ENCODE measurements around the gene TAS2R1.
"Not testable (repeated sequence)": the region's sequence is repeated elsewhere in the genome, so short reads cannot be mapped to it uniquely, and the experiment has no call there.

Gene TAS2R1

GRCh38 chr5:9622971-9623421, 7.2 kb downstream of the TAS2R1 start:
- no peak for DNase-seq (ENCODE audit: low spot score)

- no peak for DNase-seq (ENCODE audit: low spot score)
These were observed 8.7 kb downstream of the TAS2R1 start for GRCh38 chr5:9621379-9621903.

- no peak for DNase-seq (ENCODE audit: low spot score)
These were observed 10.6 kb downstream of the TAS2R1 start for GRCh38 chr5:9619331-9620092.

GRCh38 chr5:9617739-9618504, 12.2 kb downstream of the TAS2R1 start:
- DNase-seq (ENCODE audit: low spot score) = no peak

- DNase-seq (ENCODE audit: low spot score) = no peak
These were observed 12.9 kb downstream of the TAS2R1 start for GRCh38 chr5:9617221-9617620.

GRCh38 chr5:9615331-9615730, 14.8 kb downstream of the TAS2R1 start:
- DNase-seq (ENCODE audit: low spot score) = no peak

GRCh38 chr5:9613360-9613759, 16.8 kb downstream of the TAS2R1 start:
- DNase-seq (ENCODE audit: low spot score) = no peak

GRCh38 chr5:9610969-9611368, 19.2 kb downstream of the TAS2R1 start:
- DNase-seq (ENCODE audit: low spot score) = no peak

- no peak for DNase-seq (ENCODE audit: low spot score)
These were observed 19.8 kb downstream of the TAS2R1 start for GRCh38 chr5:9610364-9610763.

GRCh38 chr5:9608093-9608492, 22.1 kb downstream of the TAS2R1 start:
- DNase-seq (ENCODE audit: low spot score) = no peak

GRCh38 chr5:9605041-9605838, 24.9 kb downstream of the TAS2R1 start:
- no peak for DNase-seq (ENCODE audit: low spot score)

GRCh38 chr5:9604416-9604815, 25.7 kb downstream of the TAS2R1 start:
- no peak for DNase-seq (ENCODE audit: low spot score)

- no peak for DNase-seq (ENCODE audit: low spot score)
These were observed 29.0 kb downstream of the TAS2R1 start for GRCh38 chr5:9601055-9601739.

- DNase-seq (ENCODE audit: low spot score) = no peak
These were observed 30.8 kb downstream of the TAS2R1 start for GRCh38 chr5:9599391-9599790.

GRCh38 chr5:9598329-9598728, 31.8 kb downstream of the TAS2R1 start:
- not testable (repeated sequence) for DNase-seq (ENCODE audit: low spot score)

GRCh38 chr5:9597322-9597721, 32.8 kb downstream of the TAS2R1 start:
- not testable (repeated sequence) for DNase-seq (ENCODE audit: low spot score)

GRCh38 chr5:9596824-9597223, 33.3 kb downstream of the TAS2R1 start:
- no peak for DNase-seq (ENCODE audit: low spot score)

- no peak for DNase-seq (ENCODE audit: low spot score)
These were observed 33.9 kb downstream of the TAS2R1 start for GRCh38 chr5:9596171-9596780.

- no peak for DNase-seq (ENCODE audit: low spot score)
These were observed 35.2 kb downstream of the TAS2R1 start for GRCh38 chr5:9594913-9595312.

GRCh38 chr5:9589049-9589835, 40.9 kb downstream of the TAS2R1 start:
- DNase-seq (ENCODE audit: low spot score) = no peak
